Measurements from ENCODE around the gene RPL28. TPM values are rescaled to one million over a fixed set of nuclear protein-coding genes. Genes with fewer than 3 reads are reported as not detected.

The RPL28 gene
- total and polyA plus RNA-seq, 10 of the 15 experiments (the other 5 are each of a cell fraction or from before 2014, with no cell fraction given), result 260 to 3,542 (median 891) TPM

DNA sequence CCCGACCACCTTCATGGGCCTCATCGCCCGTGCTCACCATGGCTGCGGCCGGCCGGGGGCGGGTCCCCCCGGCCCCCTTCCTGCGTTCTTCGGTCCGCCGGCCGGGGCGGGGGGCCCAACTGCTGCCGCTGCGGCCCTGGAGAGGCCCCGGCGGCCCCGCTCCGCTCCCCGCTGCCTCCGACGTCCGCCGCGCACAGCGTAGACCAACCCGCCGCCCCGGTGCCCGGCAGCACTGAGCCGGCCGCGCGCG is 21.7 kb downstream of the RPL28 start, which contains the start of gene UBE2S (continued):
- TF ChIP-seq POLR2AphosphoS2 (IDR thresholded peaks at IDR 0.05; ENCODE audit: low read depth, low read length) (peak; percentile 96), RB1 (IDR thresholded peaks at IDR 0.05; ENCODE audit: borderline replicate concordance) (peak; percentile 73; the same call in 1 of the 2 replicates), TCF12 (IDR thresholded peaks at IDR 0.05; ENCODE audit: low read depth, low read length) (peak; percentile 56; the same call in 1 of the 2 replicates), ZNF207 (IDR thresholded peaks at IDR 0.05; ENCODE audit: borderline replicate concordance) (0 out of 2 replicates have a peak, but pooled peaks have one; percentile 69), TCF3 (IDR thresholded peaks at IDR 0.05; ENCODE audit: borderline replicate concordance, insufficient read depth, low read depth, low read length) (peak; percentile 92), POLR2AphosphoS5 (IDR thresholded peaks at IDR 0.05; ENCODE audit: low read length) (peak; percentile 98), ZNF24 (IDR thresholded peaks at IDR 0.05) (peak; percentile 61; the same call in 1 of the 2 replicates), ZSCAN29 (IDR thresholded peaks at IDR 0.05) (peak; percentile 84), POLR2A (IDR thresholded peaks at IDR 0.05; ENCODE audit: low read depth, low read length) (peak; percentile 97), SMAD5 (IDR thresholded peaks at IDR 0.05; ENCODE audit: low read depth) (peak; percentile 97), LARP7 (IDR thresholded peaks at IDR 0.05) (peak; percentile 98; the same call in 1 of the 2 replicates), YY1 (IDR thresholded peaks at IDR 0.05; ENCODE audit: low read depth, low read length) (peak; percentile 57), ZBED1 (IDR thresholded peaks at IDR 0.05; ENCODE audit: borderline replicate concordance) (peak; percentile 35; the same call in 1 of the 2 replicates)
- TF ChIP-seq, protein P1, sequence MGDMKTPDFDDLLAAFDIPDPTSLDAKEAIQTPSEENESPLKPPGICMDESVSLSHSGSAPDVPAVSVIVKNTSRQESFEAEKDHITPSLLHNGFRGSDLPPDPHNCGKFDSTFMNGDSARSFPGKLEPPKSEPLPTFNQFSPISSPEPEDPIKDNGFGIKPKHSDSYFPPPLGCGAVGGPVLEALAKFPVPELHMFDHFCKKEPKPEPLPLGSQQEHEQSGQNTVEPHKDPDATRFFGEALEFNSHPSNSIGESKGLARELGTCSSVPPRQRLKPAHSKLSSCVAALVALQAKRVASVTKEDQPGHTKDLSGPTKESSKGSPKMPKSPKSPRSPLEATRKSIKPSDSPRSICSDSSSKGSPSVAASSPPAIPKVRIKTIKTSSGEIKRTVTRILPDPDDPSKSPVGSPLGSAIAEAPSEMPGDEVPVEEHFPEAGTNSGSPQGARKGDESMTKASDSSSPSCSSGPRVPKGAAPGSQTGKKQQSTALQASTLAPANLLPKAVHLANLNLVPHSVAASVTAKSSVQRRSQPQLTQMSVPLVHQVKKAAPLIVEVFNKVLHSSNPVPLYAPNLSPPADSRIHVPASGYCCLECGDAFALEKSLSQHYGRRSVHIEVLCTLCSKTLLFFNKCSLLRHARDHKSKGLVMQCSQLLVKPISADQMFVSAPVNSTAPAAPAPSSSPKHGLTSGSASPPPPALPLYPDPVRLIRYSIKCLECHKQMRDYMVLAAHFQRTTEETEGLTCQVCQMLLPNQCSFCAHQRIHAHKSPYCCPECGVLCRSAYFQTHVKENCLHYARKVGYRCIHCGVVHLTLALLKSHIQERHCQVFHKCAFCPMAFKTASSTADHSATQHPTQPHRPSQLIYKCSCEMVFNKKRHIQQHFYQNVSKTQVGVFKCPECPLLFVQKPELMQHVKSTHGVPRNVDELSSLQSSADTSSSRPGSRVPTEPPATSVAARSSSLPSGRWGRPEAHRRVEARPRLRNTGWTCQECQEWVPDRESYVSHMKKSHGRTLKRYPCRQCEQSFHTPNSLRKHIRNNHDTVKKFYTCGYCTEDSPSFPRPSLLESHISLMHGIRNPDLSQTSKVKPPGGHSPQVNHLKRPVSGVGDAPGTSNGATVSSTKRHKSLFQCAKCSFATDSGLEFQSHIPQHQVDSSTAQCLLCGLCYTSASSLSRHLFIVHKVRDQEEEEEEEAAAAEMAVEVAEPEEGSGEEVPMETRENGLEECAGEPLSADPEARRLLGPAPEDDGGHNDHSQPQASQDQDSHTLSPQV (IDR thresholded peaks at IDR 0.05), result peak; percentile 64; the same call in 1 of the 2 replicates
- TF ChIP-seq, protein P2, sequence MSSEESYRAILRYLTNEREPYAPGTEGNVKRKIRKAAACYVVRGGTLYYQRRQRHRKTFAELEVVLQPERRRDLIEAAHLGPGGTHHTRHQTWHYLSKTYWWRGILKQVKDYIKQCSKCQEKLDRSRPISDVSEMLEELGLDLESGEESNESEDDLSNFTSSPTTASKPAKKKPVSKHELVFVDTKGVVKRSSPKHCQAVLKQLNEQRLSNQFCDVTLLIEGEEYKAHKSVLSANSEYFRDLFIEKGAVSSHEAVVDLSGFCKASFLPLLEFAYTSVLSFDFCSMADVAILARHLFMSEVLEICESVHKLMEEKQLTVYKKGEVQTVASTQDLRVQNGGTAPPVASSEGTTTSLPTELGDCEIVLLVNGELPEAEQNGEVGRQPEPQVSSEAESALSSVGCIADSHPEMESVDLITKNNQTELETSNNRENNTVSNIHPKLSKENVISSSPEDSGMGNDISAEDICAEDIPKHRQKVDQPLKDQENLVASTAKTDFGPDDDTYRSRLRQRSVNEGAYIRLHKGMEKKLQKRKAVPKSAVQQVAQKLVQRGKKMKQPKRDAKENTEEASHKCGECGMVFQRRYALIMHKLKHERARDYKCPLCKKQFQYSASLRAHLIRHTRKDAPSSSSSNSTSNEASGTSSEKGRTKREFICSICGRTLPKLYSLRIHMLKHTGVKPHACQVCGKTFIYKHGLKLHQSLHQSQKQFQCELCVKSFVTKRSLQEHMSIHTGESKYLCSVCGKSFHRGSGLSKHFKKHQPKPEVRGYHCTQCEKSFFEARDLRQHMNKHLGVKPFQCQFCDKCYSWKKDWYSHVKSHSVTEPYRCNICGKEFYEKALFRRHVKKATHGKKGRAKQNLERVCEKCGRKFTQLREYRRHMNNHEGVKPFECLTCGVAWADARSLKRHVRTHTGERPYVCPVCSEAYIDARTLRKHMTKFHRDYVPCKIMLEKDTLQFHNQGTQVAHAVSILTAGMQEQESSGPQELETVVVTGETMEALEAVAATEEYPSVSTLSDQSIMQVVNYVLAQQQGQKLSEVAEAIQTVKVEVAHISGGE (CRISPR knock-in tag; IDR thresholded peaks at IDR 0.05), result peak; percentile 47; the same call in 1 of the 2 replicates
- TF ChIP-seq, protein P3, sequence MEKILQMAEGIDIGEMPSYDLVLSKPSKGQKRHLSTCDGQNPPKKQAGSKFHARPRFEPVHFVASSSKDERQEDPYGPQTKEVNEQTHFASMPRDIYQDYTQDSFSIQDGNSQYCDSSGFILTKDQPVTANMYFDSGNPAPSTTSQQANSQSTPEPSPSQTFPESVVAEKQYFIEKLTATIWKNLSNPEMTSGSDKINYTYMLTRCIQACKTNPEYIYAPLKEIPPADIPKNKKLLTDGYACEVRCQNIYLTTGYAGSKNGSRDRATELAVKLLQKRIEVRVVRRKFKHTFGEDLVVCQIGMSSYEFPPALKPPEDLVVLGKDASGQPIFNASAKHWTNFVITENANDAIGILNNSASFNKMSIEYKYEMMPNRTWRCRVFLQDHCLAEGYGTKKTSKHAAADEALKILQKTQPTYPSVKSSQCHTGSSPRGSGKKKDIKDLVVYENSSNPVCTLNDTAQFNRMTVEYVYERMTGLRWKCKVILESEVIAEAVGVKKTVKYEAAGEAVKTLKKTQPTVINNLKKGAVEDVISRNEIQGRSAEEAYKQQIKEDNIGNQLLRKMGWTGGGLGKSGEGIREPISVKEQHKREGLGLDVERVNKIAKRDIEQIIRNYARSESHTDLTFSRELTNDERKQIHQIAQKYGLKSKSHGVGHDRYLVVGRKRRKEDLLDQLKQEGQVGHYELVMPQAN (conservative IDR thresholded peaks at IDR 0.05), result peak; percentile 97
